K562 (cell line): ENCODE measurements around the gene HNF1B. TPM values are rescaled to one million over a fixed set of nuclear protein-coding genes. Genes with fewer than 3 reads are reported as not detected.

Experiments
- ATAC-seq: fragments of 200-7000 bp; cut with Tn5 transposase; 3 replicates; pipeline ENCODE4 v1.9.1; 2020; ENCODE audit warnings: moderate library complexity
- BruUV-seq: library from RNA; stranded (reverse); fragments of 400-500 nt; replicated peaks from 2 replicates; lab custom pipeline; 2021; lab: Mats Ljungman, UMichigan
- CTCF ChIA-PET: fragments of 300-600 bp; formaldehyde crosslinking; extraction: SDS; loops from one replicate; lab custom pipeline; 2021; ENCODE audit warnings: low intra/inter-chr PET ratio; lab: Yijun Ruan, JAX
- POLR2A ChIA-PET: fragments of 300-600, 350-650 bp; sonication (Branson Sonifier 250); formaldehyde crosslinking; extraction: SDS; loops from one replicate; lab custom pipeline; 2021; ENCODE audit warnings: antibody characterized with exemption, inconsistent platforms; lab: Yijun Ruan, JAX
- DNase-seq, 4 experiments: peaks; one replicate each; pipeline versions ENCODE4 v3.0.0 to v3.0.0-alpha.2; 2011 to 2018; ENCODE audit warnings: low spot score in 3 of 4, mixed read lengths in 3 of 4; ENCODE audit errors: extremely low read depth in 1 of 4
- FAIRE-seq: peaks from 2 replicates; lab custom pipeline; 2011; peaks lifted over from hg19 to GRCh38; lab: Jason Lieb, UNC
- H2AFZ ChIP-seq: 2 replicates; pipeline ENCODE4 v1.6.0; 2011; ENCODE audit warnings: low read depth, low read length, control low read depth, inconsistent platforms
- H3K27ac ChIP-seq: fragments of 200-600 bp; 3 replicates; pipeline ENCODE4 v1.8.0; 2011; ENCODE audit warnings: low read depth, mild to moderate bottlenecking, control low read depth, inconsistent platforms, low read length, moderate library complexity, mixed read lengths; ENCODE audit errors: extremely low read depth
- H3K27me3 ChIP-seq, 2 experiments: fragments of 300-600 bp in 1 of 2; 2 replicates in 1 of 2; 3 replicates in 1 of 2; pipeline versions ENCODE4 v1.6.0 to v1.8.0; 2011; ENCODE audit warnings: inconsistent platforms in 2 of 2, low read length in 2 of 2, mild to moderate bottlenecking in 1 of 2, mixed read lengths in 1 of 2, moderate library complexity in 1 of 2; ENCODE audit not compliant: control insufficient read depth in 2 of 2, insufficient read depth in 2 of 2
- H3K36me3 ChIP-seq: fragments of 300-600 bp; 3 replicates; pipeline ENCODE4 v1.8.0; 2011; ENCODE audit warnings: mild to moderate bottlenecking, low read length, inconsistent platforms; ENCODE audit not compliant: control insufficient read depth, insufficient read depth
- H3K4me1 ChIP-seq, 2 experiments: fragments of 200-600 bp in 1 of 2; replicated peaks in 1 of 2; 2 replicates in 1 of 2; 3 replicates in 1 of 2; pipeline versions ENCODE4 v1.5.1 to v1.8.0; 2011; ENCODE audit warnings: inconsistent platforms in 2 of 2, low read length in 2 of 2, mild to moderate bottlenecking in 1 of 2, mixed read lengths in 1 of 2, moderate library complexity in 1 of 2; ENCODE audit not compliant: control insufficient read depth in 2 of 2, insufficient read depth in 2 of 2
- H3K4me2 ChIP-seq: 2 replicates; pipeline ENCODE4 v1.6.1; 2011; ENCODE audit warnings: low read length, control low read depth, inconsistent platforms, mixed read lengths; ENCODE audit not compliant: insufficient read depth
- H3K4me3 ChIP-seq: fragments of 200-600 bp; sonication (generic), shearing (Covaris generic); 2 replicates; pipeline ENCODE4 v1.5.1; 2016; ENCODE audit warnings: control low read depth, inconsistent platforms
- H3K79me2 ChIP-seq: fragments of 200-600 bp; 3 replicates; pipeline ENCODE4 v1.8.0; 2011; ENCODE audit warnings: low read length, inconsistent platforms; ENCODE audit not compliant: control insufficient read depth, insufficient read depth
- H3K9ac ChIP-seq, 2 experiments: 2 replicates each; pipeline versions ENCODE4 v1.6.0 to v1.6.1; 2011; ENCODE audit warnings: low read depth in 2 of 2, low read length in 2 of 2, control low read depth in 1 of 2, inconsistent platforms in 1 of 2, mild to moderate bottlenecking in 1 of 2, mixed read lengths in 1 of 2; ENCODE audit not compliant: insufficient read depth in 1 of 2
- H3K9me1 ChIP-seq: one replicate; pipeline ENCODE4 v1.6.0; 2011; ENCODE audit warnings: inconsistent platforms, mild to moderate bottlenecking, low read length, moderate library complexity; ENCODE audit not compliant: control insufficient read depth, insufficient read depth
- H3K9me3 ChIP-seq: replicated peaks from 2 replicates; pipeline ENCODE4 v1.5.1; 2011; ENCODE audit warnings: low read depth, low read length, inconsistent platforms; ENCODE audit not compliant: control insufficient read depth, insufficient read depth
- H4K20me1 ChIP-seq: replicated peaks from 2 replicates; pipeline ENCODE4 v1.6.1; 2011; ENCODE audit warnings: low read length, inconsistent platforms, mixed read lengths; ENCODE audit not compliant: control insufficient read depth, insufficient read depth
- CREB1 ChIP-seq, 2 experiments: sonication (generic) in 1 of 2; formaldehyde crosslinking in 1 of 2; IDR thresholded peaks; 2 replicates each; pipeline versions ENCODE4 v1.6.1 to v1.8.0; 2012 to 2022; ENCODE audit warnings: inconsistent platforms in 1 of 2, mild to moderate bottlenecking in 1 of 2, missing genetic modification reagents in 1 of 2, moderate library complexity in 1 of 2
- FOXP1 ChIP-seq: sonication (generic); formaldehyde crosslinking; IDR thresholded peaks from 2 replicates; pipeline ENCODE4 v1.8.0; 2022; ENCODE audit warnings: mild to moderate bottlenecking, missing genetic modification reagents
- MCM2 ChIP-seq: fragments of 450-650 bp; IDR thresholded peaks from 2 replicates; pipeline ENCODE4 v1.6.1; 2017; ENCODE audit warnings: low read depth, mild to moderate bottlenecking
- NCOA4 ChIP-seq: fragments of 450-650 bp; IDR thresholded peaks from 2 replicates; pipeline ENCODE4 v1.6.1; 2018; ENCODE audit warnings: mild to moderate bottlenecking; ENCODE audit not compliant: partially characterized antibody
- TAF9B ChIP-seq: fragments of 450-650 bp; IDR thresholded peaks from 2 replicates; pipeline ENCODE4 v1.6.1; 2018; ENCODE audit warnings: mild to moderate bottlenecking; ENCODE audit not compliant: partially characterized antibody
- ZFP1 ChIP-seq: fragments of 450-650 bp; formaldehyde crosslinking; IDR thresholded peaks from 2 replicates; pipeline ENCODE4 v1.4.0; 2020; ENCODE audit warnings: mild to moderate bottlenecking, mixed read lengths
- ZNF263 ChIP-seq: sonication (generic); formaldehyde crosslinking; IDR thresholded peaks from 2 replicates; pipeline ENCODE4 v1.8.0; 2022; ENCODE audit warnings: mild to moderate bottlenecking, missing genetic modification reagents, borderline replicate concordance
- WGBS: fragments of 100-300 bp; shearing (Covaris generic); methylation state at CpG from one replicate; pipeline ENCODE4 v1.1.6; 2016; ENCODE audit warnings: low coverage, mixed read lengths; ENCODE audit not compliant: insufficient coverage; ENCODE audit errors: missing lambda C conversion rate; 5-methylcytosine and 5-hydroxymethylcytosine counted together
- in situ Hi-C: fragments of 300-500 bp; cut with MboI; formaldehyde crosslinking; loops from 4 replicates; pipeline ENCODE4 v1.15.0; 2018; ENCODE audit warnings: inconsistent platforms, mixed read lengths
- intact Hi-C: fragments of 100-400 bp; cut with micrococcal nuclease; formaldehyde crosslinking; loops from 2 replicates; pipeline ENCODE4 v1.14.2; 2022
- polyA plus RNA-seq, 8 experiments: library from polyadenylated mRNA; depleted of rRNA in 4 of 8; stranded (reverse) in 5 of 8; unstranded in 3 of 8; fragments of >200 nt; fragmentation: Nextera tagmentation in 2 of 8; fragmentation: Illumina TruSeq in 1 of 8; extraction: Ambion mirVana in 2 of 8; extraction: Trizol in 1 of 8; gene quantifications; 2 replicates each; pipeline versions ENCODE4 v1.2.1 to v1.2.3, GENCODE V29; 2011 to 2014; ENCODE audit warnings: inconsistent platforms in 1 of 8, missing spikeins in 1 of 8
- total RNA-seq, 7 experiments: library from RNA; depleted of rRNA in 6 of 7; stranded (reverse); fragments of >200 nt in 6 of 7; fragmentation: Illumina TruSeq in 2 of 7; extraction: Trizol in 2 of 7; gene quantifications; 2 replicates each; pipeline versions ENCODE4 v1.2.1 to v1.2.3, GENCODE V29; 2011 to 2021; ENCODE audit warnings: low replicate concordance in 1 of 7
- TF ChIP-seq, protein P1 (sequence below): fragments of 450-650 bp; formaldehyde crosslinking; IDR thresholded peaks from 2 replicates; pipeline ENCODE4 v1.4.0; 2020; ENCODE audit warnings: mild to moderate bottlenecking

The HNF1B gene
- total and polyA plus RNA-seq, 9 of the 15 experiments (the other 6 are each of a cell fraction or from before 2014, with no cell fraction given), result not detected

DNA sequence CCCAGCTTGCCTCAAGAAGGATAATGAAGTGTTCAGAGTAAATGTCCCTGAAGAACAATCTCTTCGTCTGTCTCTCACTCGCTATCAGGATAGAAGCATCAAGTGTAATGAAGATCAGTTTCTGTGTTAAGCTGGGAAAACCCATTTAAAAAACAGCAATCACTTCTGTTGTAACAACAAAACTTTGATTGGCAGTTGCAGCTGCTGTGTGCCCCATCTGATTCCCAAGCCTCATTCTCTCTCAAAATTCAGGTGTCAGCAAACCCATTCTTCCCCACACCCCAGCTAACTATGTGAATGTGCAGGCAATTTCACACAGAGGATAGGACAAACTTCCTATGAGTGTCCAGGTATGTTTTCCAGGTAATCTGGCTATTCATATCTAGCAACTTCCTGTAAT is 2.4 kb upstream of the HNF1B start:
- no TSS peak for BruUV-seq
- H3K4me2 ChIP-seq, result no peak overlapping the region
- no peaks in the 10 kb centered on the region for H4K20me1 ChIP-seq
- no peak overlapping the region for H3K9ac ChIP-seq
- no peaks in the 10 kb centered on the region for H3K79me2 ChIP-seq
- H3K4me1 ChIP-seq, result peaks cover 0 to 31% of the 10 kb centered on the region in 2 experiments; a peak in 2 of 5 replicates
- no peak overlapping the region for H2AFZ ChIP-seq
- DNase-seq (no peak), ATAC-seq (no peak), FAIRE-seq (no peak)
- peaks cover 56 to 62% of the 10 kb centered on the region in 2 experiments for H3K27me3 ChIP-seq
- no peak overlapping the region for H3K27ac ChIP-seq
- 0% methylated on average over 2 of the region's 2 CpGs for WGBS
- ChIA-PET POLR2A (interaction anchor here (0.7 to 0.8 kb wide), 2 partner anchors 11 to 80 kb away, joined by 3 read pairs; no protein-coding TSS in a partner anchor), CTCF (no interaction called here)
- intact Hi-C loops, result no loop called here
- TF ChIP-seq, protein P1, sequence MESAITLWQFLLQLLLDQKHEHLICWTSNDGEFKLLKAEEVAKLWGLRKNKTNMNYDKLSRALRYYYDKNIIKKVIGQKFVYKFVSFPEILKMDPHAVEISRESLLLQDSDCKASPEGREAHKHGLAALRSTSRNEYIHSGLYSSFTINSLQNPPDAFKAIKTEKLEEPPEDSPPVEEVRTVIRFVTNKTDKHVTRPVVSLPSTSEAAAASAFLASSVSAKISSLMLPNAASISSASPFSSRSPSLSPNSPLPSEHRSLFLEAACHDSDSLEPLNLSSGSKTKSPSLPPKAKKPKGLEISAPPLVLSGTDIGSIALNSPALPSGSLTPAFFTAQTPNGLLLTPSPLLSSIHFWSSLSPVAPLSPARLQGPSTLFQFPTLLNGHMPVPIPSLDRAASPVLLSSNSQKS (CRISPR knock-in tag), result no peak
- TF ChIP-seq MCM2, result no peak
- H3K36me3 ChIP-seq, result no peaks in the 10 kb centered on the region
- H3K4me3 ChIP-seq, result no peak overlapping the region
- no peaks in the 10 kb centered on the region for H3K9me3 ChIP-seq
- in situ Hi-C loops, result no loop called here
- H3K9me1 ChIP-seq, result no peaks in the 10 kb centered on the region

DNA sequence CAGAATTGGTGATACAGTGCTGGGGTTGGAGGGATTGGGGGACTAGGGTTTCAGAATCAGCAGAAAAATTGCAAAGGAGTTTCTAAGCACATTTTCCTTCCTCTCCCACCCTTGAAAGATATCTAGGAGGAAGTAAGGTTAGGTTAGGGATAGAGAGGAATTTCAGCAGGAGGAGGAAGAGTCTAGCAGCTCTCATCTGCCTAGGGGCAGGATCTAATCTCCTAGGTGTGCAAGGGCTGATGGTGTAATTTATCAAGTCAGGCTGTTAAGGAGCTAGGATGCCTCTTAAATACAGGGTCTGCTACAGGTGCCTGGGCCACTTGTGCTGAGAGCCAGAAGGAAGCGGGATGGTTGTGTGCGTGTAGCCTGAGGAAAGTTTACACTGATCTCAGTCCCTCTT is 1.8 kb upstream of the HNF1B start:
- Histone ChIP-seq H4K20me1 (no peaks in the 10 kb centered on the region), H3K4me1 (peaks cover 0 to 36% of the 10 kb centered on the region in 2 experiments; a peak in 2 of 5 replicates), H3K9me1 (no peaks in the 10 kb centered on the region), H3K9me3 (no peaks in the 10 kb centered on the region), H3K27me3 (peaks cover 56 to 62% of the 10 kb centered on the region in 2 experiments), H3K79me2 (no peaks in the 10 kb centered on the region), H3K36me3 (no peaks in the 10 kb centered on the region), H2AFZ (no peak overlapping the region), H3K27ac (no peak overlapping the region), H3K4me3 (no peak overlapping the region), H3K9ac (no peak overlapping the region), H3K4me2 (no peak overlapping the region)
- intact Hi-C loops (no loop called here), in situ Hi-C loops (no loop called here)
- POLR2A ChIA-PET, result interaction anchor here (0.6 to 1.3 kb wide), 4 partner anchors 10 to 80 kb away, joined by 3 to 5 read pairs (median 3); no protein-coding TSS in a partner anchor
- no TSS peak for BruUV-seq
- 0% methylated on average over 2 of the region's 2 CpGs for WGBS
- FAIRE-seq (no peak), DNase-seq (no peak), ATAC-seq (no peak)
- TF ChIP-seq ZFP1 (CRISPR knock-in tag), result no peak
- TF ChIP-seq FOXP1 (CRISPR knock-in tag), result no peak
- TF ChIP-seq ZNF263 (CRISPR knock-in tag), result no peak
- no peak for TF ChIP-seq NCOA4
- no peak for TF ChIP-seq CREB1 (IDR thresholded peaks at IDR 0.05)
- no peak for TF ChIP-seq CREB1 (CRISPR knock-in tag; IDR thresholded peaks at IDR 0.05)
- TF ChIP-seq TAF9B, result no peak
- CTCF ChIA-PET, result no interaction called here
